ENCODE measurements around the gene SENP7.
A peak's percentile ranks its signal among the peaks of the same experiment; 100 is the strongest.

SENP7 gene

GRCh38 chr3:101527441-101527840 lies 14.4 kb upstream of the SENP7 start:
- no peaks in the 10 kb centered on the region for H3K4me1 ChIP-seq (ENCODE audit: control insufficient read depth in 2 of 2, insufficient read depth in 2 of 2, low read length in 2 of 2)
- no peak overlapping the region for H3K9ac ChIP-seq (ENCODE audit: low read depth in 1 of 2, low read length in 2 of 2)
- no peaks in the 10 kb centered on the region for H3K27me3 ChIP-seq (ENCODE audit: control insufficient read depth in 2 of 2, insufficient read depth in 2 of 2, low read length in 2 of 2)
- H3K36me3 ChIP-seq (ENCODE audit: control insufficient read depth in 2 of 2, insufficient read depth in 2 of 2, low read length in 2 of 2), result no peaks in the 10 kb centered on the region
- no peak overlapping the region for H3K27ac ChIP-seq (ENCODE audit: low read depth in 2 of 2, low read length in 2 of 2)
- no peak overlapping the region for H3K4me3 ChIP-seq (ENCODE audit: low read length in 2 of 2)
- no peaks in the 10 kb centered on the region for H3K9me3 ChIP-seq (ENCODE audit: control insufficient read depth in 2 of 2, low read length in 2 of 2)

GRCh38 chr3:101521211-101521701 lies 8.2 kb upstream of the SENP7 start:
- peaks cover 0 to 3% of the 10 kb centered on the region in 2 donors for H3K27me3 ChIP-seq (ENCODE audit: control insufficient read depth in 2 of 2, insufficient read depth in 2 of 2, low read length in 2 of 2)
- no peak overlapping the region for H3K4me3 ChIP-seq (ENCODE audit: low read length in 2 of 2)
- H3K4me1 ChIP-seq (ENCODE audit: control insufficient read depth in 2 of 2, insufficient read depth in 2 of 2, low read length in 2 of 2), result no peaks in the 10 kb centered on the region
- H3K9ac ChIP-seq (ENCODE audit: low read depth in 1 of 2, low read length in 2 of 2), result no peak overlapping the region
- H3K27ac ChIP-seq (ENCODE audit: low read depth in 2 of 2, low read length in 2 of 2), result no peak overlapping the region
- H3K36me3 ChIP-seq (ENCODE audit: control insufficient read depth in 2 of 2, insufficient read depth in 2 of 2, low read length in 2 of 2), result no peaks in the 10 kb centered on the region
- H3K9me3 ChIP-seq (ENCODE audit: control insufficient read depth in 2 of 2, low read length in 2 of 2), result no peaks in the 10 kb centered on the region

GRCh38 chr3:101519685-101520365 lies 6.8 kb upstream of the SENP7 start:
- Histone ChIP-seq H3K9ac (ENCODE audit: low read depth in 1 of 2, low read length in 2 of 2) (no peak overlapping the region), H3K36me3 (ENCODE audit: control insufficient read depth in 2 of 2, insufficient read depth in 2 of 2, low read length in 2 of 2) (no peaks in the 10 kb centered on the region), H3K4me3 (ENCODE audit: low read length in 2 of 2) (no peak overlapping the region), H3K27me3 (ENCODE audit: control insufficient read depth in 2 of 2, insufficient read depth in 2 of 2, low read length in 2 of 2) (peaks cover 0 to 3% of the 10 kb centered on the region in 2 donors), H3K4me1 (ENCODE audit: control insufficient read depth in 2 of 2, insufficient read depth in 2 of 2, low read length in 2 of 2) (no peaks in the 10 kb centered on the region), H3K27ac (ENCODE audit: low read depth in 2 of 2, low read length in 2 of 2) (no peak overlapping the region), H3K9me3 (ENCODE audit: control insufficient read depth in 2 of 2, low read length in 2 of 2) (no peaks in the 10 kb centered on the region)

- H3K27ac ChIP-seq (ENCODE audit: low read depth in 2 of 2, low read length in 2 of 2), result peak overlapping the region in 1 of 2 donors; percentile 50
These were observed 5.4 kb upstream of the SENP7 start for GRCh38 chr3:101518421-101518871.

GRCh38 chr3:101513419-101513986 lies 491 bp upstream of the SENP7 start:
- H3K4me1 ChIP-seq (ENCODE audit: control insufficient read depth in 2 of 2, insufficient read depth in 2 of 2, low read length in 2 of 2), result peaks cover 2 to 6% of the 10 kb centered on the region in 2 donors
- H3K27ac ChIP-seq (ENCODE audit: low read depth in 2 of 2, low read length in 2 of 2), result peak overlapping the region; percentile 90 to 92
- peak overlapping the region; percentile 87 to 93 for H3K4me3 ChIP-seq (ENCODE audit: low read length in 2 of 2)
- H3K27me3 ChIP-seq (ENCODE audit: control insufficient read depth in 2 of 2, insufficient read depth in 2 of 2, low read length in 2 of 2), result peaks cover 0 to 3% of the 10 kb centered on the region in 2 donors
- no peaks in the 10 kb centered on the region for H3K36me3 ChIP-seq (ENCODE audit: control insufficient read depth in 2 of 2, insufficient read depth in 2 of 2, low read length in 2 of 2)
- no peaks in the 10 kb centered on the region for H3K9me3 ChIP-seq (ENCODE audit: control insufficient read depth in 2 of 2, low read length in 2 of 2)
- H3K9ac ChIP-seq (ENCODE audit: low read depth in 1 of 2, low read length in 2 of 2), result peak overlapping the region; percentile 88 to 92

More at GRCh38 chr3:101518421-101518871, 5.4 kb upstream of the SENP7 start:
- peaks cover 0 to 3% of the 10 kb centered on the region in 2 donors for H3K27me3 ChIP-seq (ENCODE audit: control insufficient read depth in 2 of 2, insufficient read depth in 2 of 2, low read length in 2 of 2)
- no peak overlapping the region for H3K4me3 ChIP-seq (ENCODE audit: low read length in 2 of 2)
- no peaks in the 10 kb centered on the region for H3K9me3 ChIP-seq (ENCODE audit: control insufficient read depth in 2 of 2, low read length in 2 of 2)
- peaks cover 0 to 4% of the 10 kb centered on the region in 2 donors for H3K4me1 ChIP-seq (ENCODE audit: control insufficient read depth in 2 of 2, insufficient read depth in 2 of 2, low read length in 2 of 2)
- no peak overlapping the region for H3K9ac ChIP-seq (ENCODE audit: low read depth in 1 of 2, low read length in 2 of 2)
- no peaks in the 10 kb centered on the region for H3K36me3 ChIP-seq (ENCODE audit: control insufficient read depth in 2 of 2, insufficient read depth in 2 of 2, low read length in 2 of 2)

GRCh38 chr3:101512396-101512645 lies 691 bp downstream of the SENP7 start:
- peaks cover 2 to 6% of the 10 kb centered on the region in 2 donors for H3K4me1 ChIP-seq (ENCODE audit: control insufficient read depth in 2 of 2, insufficient read depth in 2 of 2, low read length in 2 of 2)
- H3K27ac ChIP-seq (ENCODE audit: low read depth in 2 of 2, low read length in 2 of 2), result peak overlapping the region; percentile 90 to 92
- H3K27me3 ChIP-seq (ENCODE audit: control insufficient read depth in 2 of 2, insufficient read depth in 2 of 2, low read length in 2 of 2), result peaks cover 0 to 3% of the 10 kb centered on the region in 2 donors
- no peaks in the 10 kb centered on the region for H3K9me3 ChIP-seq (ENCODE audit: control insufficient read depth in 2 of 2, low read length in 2 of 2)
- peak overlapping the region; percentile 87 to 93 for H3K4me3 ChIP-seq (ENCODE audit: low read length in 2 of 2)
- peak overlapping the region; percentile 88 to 92 for H3K9ac ChIP-seq (ENCODE audit: low read depth in 1 of 2, low read length in 2 of 2)
- H3K36me3 ChIP-seq (ENCODE audit: control insufficient read depth in 2 of 2, insufficient read depth in 2 of 2, low read length in 2 of 2), result no peaks in the 10 kb centered on the region

GRCh38 chr3:101509811-101510210 lies 3.2 kb downstream of the SENP7 start:
- no peaks in the 10 kb centered on the region for H3K27me3 ChIP-seq (ENCODE audit: control insufficient read depth in 2 of 2, insufficient read depth in 2 of 2, low read length in 2 of 2)
- no peaks in the 10 kb centered on the region for H3K36me3 ChIP-seq (ENCODE audit: control insufficient read depth in 2 of 2, insufficient read depth in 2 of 2, low read length in 2 of 2)
- H3K4me1 ChIP-seq (ENCODE audit: control insufficient read depth in 2 of 2, insufficient read depth in 2 of 2, low read length in 2 of 2), result peaks cover 2 to 6% of the 10 kb centered on the region in 2 donors

GRCh38 chr3:101509281-101509680 lies 3.7 kb downstream of the SENP7 start:
- no peaks in the 10 kb centered on the region for H3K9me3 ChIP-seq (ENCODE audit: control insufficient read depth in 2 of 2, low read length in 2 of 2)
- peaks cover 2 to 6% of the 10 kb centered on the region in 2 donors for H3K4me1 ChIP-seq (ENCODE audit: control insufficient read depth in 2 of 2, insufficient read depth in 2 of 2, low read length in 2 of 2)
- H3K27ac ChIP-seq (ENCODE audit: low read depth in 2 of 2, low read length in 2 of 2), result no peak overlapping the region
- H3K36me3 ChIP-seq (ENCODE audit: control insufficient read depth in 2 of 2, insufficient read depth in 2 of 2, low read length in 2 of 2), result peaks cover 0 to 2% of the 10 kb centered on the region in 2 donors
- no peak overlapping the region for H3K4me3 ChIP-seq (ENCODE audit: low read length in 2 of 2)
- H3K9ac ChIP-seq (ENCODE audit: low read depth in 1 of 2, low read length in 2 of 2), result no peak overlapping the region
- H3K27me3 ChIP-seq (ENCODE audit: control insufficient read depth in 2 of 2, insufficient read depth in 2 of 2, low read length in 2 of 2), result no peaks in the 10 kb centered on the region

More at GRCh38 chr3:101509811-101510210, 3.2 kb downstream of the SENP7 start:
- H3K4me3 ChIP-seq (ENCODE audit: low read length in 2 of 2), result no peak overlapping the region
- no peaks in the 10 kb centered on the region for H3K9me3 ChIP-seq (ENCODE audit: control insufficient read depth in 2 of 2, low read length in 2 of 2)
- H3K9ac ChIP-seq (ENCODE audit: low read depth in 1 of 2, low read length in 2 of 2), result no peak overlapping the region
- no peak overlapping the region for H3K27ac ChIP-seq (ENCODE audit: low read depth in 2 of 2, low read length in 2 of 2)

- peaks cover 0 to 4% of the 10 kb centered on the region in 2 donors for H3K36me3 ChIP-seq (ENCODE audit: control insufficient read depth in 2 of 2, insufficient read depth in 2 of 2, low read length in 2 of 2)
These were observed 11.2 kb downstream of the SENP7 start for GRCh38 chr3:101501783-101502182.

GRCh38 chr3:101500208-101500607 lies 12.8 kb downstream of the SENP7 start:
- peaks cover 0 to 4% of the 10 kb centered on the region in 2 donors for H3K36me3 ChIP-seq (ENCODE audit: control insufficient read depth in 2 of 2, insufficient read depth in 2 of 2, low read length in 2 of 2)
- no peak overlapping the region for H3K4me3 ChIP-seq (ENCODE audit: low read length in 2 of 2)
- no peaks in the 10 kb centered on the region for H3K27me3 ChIP-seq (ENCODE audit: control insufficient read depth in 2 of 2, insufficient read depth in 2 of 2, low read length in 2 of 2)
- no peaks in the 10 kb centered on the region for H3K9me3 ChIP-seq (ENCODE audit: control insufficient read depth in 2 of 2, low read length in 2 of 2)
- no peak overlapping the region for H3K9ac ChIP-seq (ENCODE audit: low read depth in 1 of 2, low read length in 2 of 2)
- H3K4me1 ChIP-seq (ENCODE audit: control insufficient read depth in 2 of 2, insufficient read depth in 2 of 2, low read length in 2 of 2), result no peaks in the 10 kb centered on the region
- H3K27ac ChIP-seq (ENCODE audit: low read depth in 2 of 2, low read length in 2 of 2), result no peak overlapping the region

More at GRCh38 chr3:101501783-101502182, 11.2 kb downstream of the SENP7 start:
- H3K4me1 ChIP-seq (ENCODE audit: control insufficient read depth in 2 of 2, insufficient read depth in 2 of 2, low read length in 2 of 2), result no peaks in the 10 kb centered on the region
- no peak overlapping the region for H3K27ac ChIP-seq (ENCODE audit: low read depth in 2 of 2, low read length in 2 of 2)
- H3K4me3 ChIP-seq (ENCODE audit: low read length in 2 of 2), result no peak overlapping the region
- H3K9ac ChIP-seq (ENCODE audit: low read depth in 1 of 2, low read length in 2 of 2), result no peak overlapping the region
- H3K9me3 ChIP-seq (ENCODE audit: control insufficient read depth in 2 of 2, low read length in 2 of 2), result no peaks in the 10 kb centered on the region
- H3K27me3 ChIP-seq (ENCODE audit: control insufficient read depth in 2 of 2, insufficient read depth in 2 of 2, low read length in 2 of 2), result no peaks in the 10 kb centered on the region

All from mucosa of rectum (tissue), 2 donors.